Muscle of arm (tissue), 12 donors: ENCODE results near the gene ITGA4. TPM values are rescaled to one million over a fixed set of nuclear protein-coding genes. Genes with fewer than 3 reads are reported as not detected.
A peak's percentile ranks its signal among the peaks of the same experiment; 100 is the strongest.

Source experiments
- DNase-seq: peaks from one replicate; pipeline ENCODE4 v3.0.0-alpha.2; 2013
- polyA plus RNA-seq, 12 donors: library from polyadenylated mRNA; unstranded; fragments of 120-200 nt; gene quantifications; one replicate each; pipeline ENCODE4 v1.2.1, GENCODE V29; 2013; ENCODE audit not compliant: insufficient read length in 12 of 12

The ITGA4 gene
- polyA plus RNA-seq, 12 donors: 13.0 to 41.6 (median 27.6) TPM; not detected in 1

- DNase-seq: no peak
Measured at GRCh38 chr2:181570059-181570458, 112.9 kb downstream of the ITGA4 start.

- DNase-seq: no peak
Measured at GRCh38 chr2:181570833-181571661, 113.9 kb downstream of the ITGA4 start.

GRCh38 chr2:181573140-181573736 is 116.1 kb downstream of the ITGA4 start:
- peak; percentile 23 for DNase-seq

- DNase-seq: no peak
Measured at GRCh38 chr2:181574321-181574720, 117.1 kb downstream of the ITGA4 start.

GRCh38 chr2:181575024-181575649 is 118.0 kb downstream of the ITGA4 start:
- no peak for DNase-seq

- DNase-seq: no peak
Measured at GRCh38 chr2:181575650-181576025, 118.5 kb downstream of the ITGA4 start.

- DNase-seq: no peak
Measured at GRCh38 chr2:181576431-181576830, 119.2 kb downstream of the ITGA4 start.

GRCh38 chr2:181578829-181579228 is 121.6 kb downstream of the ITGA4 start:
- no peak for DNase-seq

GRCh38 chr2:181581534-181581933 is 124.3 kb downstream of the ITGA4 start:
- DNase-seq: no peak

- no peak for DNase-seq
Measured at GRCh38 chr2:181585732-181586131, 128.5 kb downstream of the ITGA4 start.

Other genes with a start within 250 kb of the ITGA4 start
- 10 to 100 TPM in 4 of 12 donors, 1 to 10 TPM in 7, not detected in 1; 6.0 to 16.0 (median 9.8) TPM for gene CERKL, start 199.7 kb downstream of the ITGA4 start, polyA plus RNA-seq
- gene NEUROD1, start 223.1 kb downstream of the ITGA4 start, polyA plus RNA-seq: 1 to 10 TPM in 1 of 12 donors, not detected in 11; 3.6 TPM